Activated CD4-positive, alpha-beta T cell treated with anti-CD3 and anti-CD28 coated beads for 36 hours (primary cell): ENCODE data around the gene LZIC. TPM values are rescaled to one million over a fixed set of nuclear protein-coding genes. Genes with fewer than 3 reads are reported as not detected.

Source experiments
- ATAC-seq: fragments of 200-7000 bp; cut with Tn5 transposase; one replicate; pipeline ENCODE4 v1.10.0; 2021; ENCODE audit warnings: mild to moderate bottlenecking, moderate library complexity
- CTCF ChIA-PET: fragments of 350-600 bp; sonication (Branson Sonifier 250); formaldehyde crosslinking; loops from one replicate; lab custom pipeline; 2021; ENCODE audit warnings: antibody characterized with exemption; lab: Charles Lee
- POLR2A ChIA-PET: fragments of 350-600 bp; sonication (Branson Sonifier 250); formaldehyde crosslinking; loops from one replicate; lab custom pipeline; 2021; ENCODE audit warnings: antibody characterized with exemption, inconsistent platforms; lab: Charles Lee
- DNase-seq: peaks from one replicate; pipeline ENCODE4 v3.0.0-alpha.2; 2020
- H3K27ac Mint-ChIP-seq: one replicate; pipeline ENCODE4 v1.8.0; 2021; ENCODE audit warnings: mixed read lengths
- H3K27me3 Mint-ChIP-seq: one replicate; pipeline ENCODE4 v1.8.0; 2021; ENCODE audit warnings: mixed read lengths
- H3K36me3 Mint-ChIP-seq: one replicate; pipeline ENCODE4 v1.8.0; 2021; ENCODE audit warnings: low read depth, mixed read lengths
- H3K4me1 Mint-ChIP-seq: one replicate; pipeline ENCODE4 v1.8.0; 2021; ENCODE audit warnings: mixed read lengths
- H3K4me3 Mint-ChIP-seq: one replicate; pipeline ENCODE4 v1.8.0; 2021; ENCODE audit warnings: mild to moderate bottlenecking, moderate library complexity, mixed read lengths
- H3K9me3 Mint-ChIP-seq: one replicate; pipeline ENCODE4 v1.8.0; 2021; ENCODE audit warnings: low read depth, mixed read lengths
- intact Hi-C, 2 experiments: fragments of 100-400 bp; cut with DNase I in 1 of 2; cut with micrococcal nuclease in 1 of 2; formaldehyde crosslinking; loops; one replicate each; pipeline versions ENCODE4 v1.14.2 to v1.15.1; 2022 to 2024; cut with DNase I, micrococcal nuclease
- microRNA-seq: library from miRNA; unstranded; fragments of <30 nt; microRNA quantifications from one replicate; pipeline ENCODE4 v1.2.0, GENCODE V29; 2021; ENCODE audit warnings: borderline replicate concordance
- total RNA-seq, 2 experiments: library from RNA; stranded (reverse); gene quantifications; one replicate each; pipeline ENCODE4 v1.2.3, GENCODE V29; 2021

The LZIC gene
- total RNA-seq, 2 experiments from 2014 or later: 23.4 to 32.0 TPM

DNA sequence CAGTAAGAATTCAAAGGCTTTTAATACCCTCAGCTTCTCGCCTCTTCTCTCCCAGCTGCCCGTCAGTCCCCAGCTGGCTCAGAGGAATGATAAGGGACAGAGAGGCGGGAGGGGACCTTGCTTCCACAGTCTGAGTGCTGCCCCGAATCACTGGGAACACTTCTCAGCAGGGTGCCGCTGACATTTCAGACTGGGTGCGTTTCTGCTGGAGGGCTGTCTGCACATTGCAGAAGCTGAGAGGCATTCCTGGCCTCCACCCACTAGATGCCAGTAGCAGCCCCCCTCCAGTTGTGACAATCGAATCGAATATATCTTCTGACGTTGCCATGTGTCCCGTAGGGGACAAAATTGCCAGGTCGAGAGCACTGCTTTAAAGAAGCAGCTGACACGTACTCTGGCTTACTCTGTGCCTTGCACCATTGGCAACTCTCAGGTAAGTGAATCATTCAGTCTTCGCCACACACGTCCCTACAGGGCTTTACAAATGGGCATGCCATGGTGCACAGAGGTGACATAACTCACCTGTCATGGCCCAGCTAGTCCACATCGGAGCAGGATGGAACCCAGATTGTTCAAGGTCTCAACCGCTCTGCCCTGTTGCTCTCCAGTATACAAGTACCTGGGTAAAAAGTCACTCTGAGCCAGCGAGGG is 57.0 kb downstream of the LZIC start:
- POLR2A ChIA-PET: no interaction called here
- H3K27me3 Mint-ChIP-seq: no peaks in the 10 kb centered on the region
- DNase-seq: no peak
- no peaks in the 10 kb centered on the region for H3K36me3 Mint-ChIP-seq
- H3K4me1 Mint-ChIP-seq: peaks cover 8% of the 10 kb centered on the region
- intact Hi-C loops: no loop called here
- no peak overlapping the region for H3K4me3 Mint-ChIP-seq
- no peak for ATAC-seq
- no peaks in the 10 kb centered on the region for H3K9me3 Mint-ChIP-seq
- CTCF ChIA-PET: interaction anchor here (1.0 kb wide), 1 partner anchor 56 kb away, joined by 3 read pairs; no protein-coding TSS in a partner anchor
- H3K27ac Mint-ChIP-seq: no peak overlapping the region

DNA sequence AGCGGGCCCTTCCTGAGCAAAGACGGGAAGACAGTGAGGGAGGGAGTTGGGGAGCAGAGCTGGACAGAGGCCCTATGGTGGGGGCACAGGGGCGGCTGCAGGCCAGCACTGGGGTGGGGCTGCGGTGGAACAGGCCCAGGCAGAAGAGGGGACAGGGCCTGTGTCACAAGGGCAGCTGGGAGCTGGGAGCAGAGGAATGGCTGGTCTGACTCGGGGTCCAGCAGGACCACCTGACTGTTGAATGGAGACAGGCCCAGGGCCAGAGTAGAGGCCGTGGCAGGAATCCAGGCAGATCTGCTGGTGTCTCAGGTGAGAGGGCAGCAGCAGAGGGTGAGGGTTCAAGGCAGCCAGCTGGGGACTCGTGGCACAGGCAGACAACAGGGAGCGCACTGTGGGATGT is 58.4 kb downstream of the LZIC start:
- no peak overlapping the region for H3K4me3 Mint-ChIP-seq
- H3K36me3 Mint-ChIP-seq: no peaks in the 10 kb centered on the region
- intact Hi-C loops: no loop called here
- H3K27me3 Mint-ChIP-seq: no peaks in the 10 kb centered on the region
- H3K4me1 Mint-ChIP-seq: peaks cover 8% of the 10 kb centered on the region
- POLR2A ChIA-PET: no interaction called here
- no peak overlapping the region for H3K27ac Mint-ChIP-seq
- CTCF ChIA-PET: interaction anchor here (1.4 kb wide), 1 partner anchor 11 kb away, joined by 5 read pairs; no protein-coding TSS in a partner anchor
- no peak for DNase-seq
- no peak for ATAC-seq
- H3K9me3 Mint-ChIP-seq: no peaks in the 10 kb centered on the region

DNA sequence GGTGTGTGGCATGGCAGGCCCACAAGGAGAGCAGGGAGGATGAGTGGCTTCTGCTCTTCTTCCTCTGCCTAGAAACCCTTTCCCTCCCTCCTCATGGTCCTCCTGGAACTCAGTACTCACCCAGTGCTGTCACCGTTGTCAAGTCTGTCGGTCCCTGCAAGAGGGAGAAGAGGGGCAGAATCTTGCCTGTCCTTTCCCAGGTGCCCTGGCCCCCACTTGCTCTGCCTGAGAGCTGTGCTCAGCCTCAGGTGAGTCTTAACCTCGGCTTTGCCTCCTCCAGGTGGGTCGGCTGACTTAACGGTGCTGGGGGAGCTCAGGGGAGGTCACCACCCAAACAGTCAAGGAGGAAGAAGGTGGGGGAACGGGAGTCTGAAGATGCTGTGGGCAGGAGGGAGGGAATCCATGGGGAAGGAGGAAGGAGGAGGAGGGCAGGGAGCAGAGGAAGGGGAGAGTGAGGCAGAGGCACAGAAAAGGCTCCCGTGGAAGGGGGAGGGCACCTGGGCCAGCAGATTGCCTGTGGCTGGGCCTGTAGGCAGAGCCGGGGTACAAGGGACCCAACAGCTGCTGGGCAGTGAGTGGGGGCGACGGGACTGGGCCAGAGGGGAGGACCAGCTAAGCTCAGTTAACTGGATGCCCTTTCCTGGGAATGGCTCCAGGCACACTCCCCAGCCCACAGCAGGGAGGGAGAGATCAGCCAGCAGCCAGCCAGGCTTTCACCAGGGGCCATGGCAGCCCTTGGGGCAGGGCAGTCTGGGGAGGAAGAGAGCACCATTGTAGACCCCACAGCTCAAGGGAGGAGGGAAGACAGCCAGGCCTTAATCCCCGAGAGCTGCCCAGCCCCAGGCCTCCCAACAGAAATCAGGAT is 59.4 kb downstream of the LZIC start:
- CTCF ChIA-PET: interaction anchor here (0.5 to 1.4 kb wide), 3 partner anchors 10 to 185 kb away, joined by 3 to 5 read pairs (median 3); no protein-coding TSS in a partner anchor
- H3K36me3 Mint-ChIP-seq: no peaks in the 10 kb centered on the region
- H3K27me3 Mint-ChIP-seq: no peaks in the 10 kb centered on the region
- ATAC-seq (no peak), DNase-seq (no peak)
- no peak overlapping the region for H3K27ac Mint-ChIP-seq
- POLR2A ChIA-PET: interaction anchor here (0.7 kb wide), 1 partner anchor 149 kb away, joined by 4 read pairs; the partner anchor contains the start of gene UBE4B
- intact Hi-C loops: no loop called here
- no peaks in the 10 kb centered on the region for H3K9me3 Mint-ChIP-seq
- peaks cover 8% of the 10 kb centered on the region for H3K4me1 Mint-ChIP-seq
- no peak overlapping the region for H3K4me3 Mint-ChIP-seq

DNA sequence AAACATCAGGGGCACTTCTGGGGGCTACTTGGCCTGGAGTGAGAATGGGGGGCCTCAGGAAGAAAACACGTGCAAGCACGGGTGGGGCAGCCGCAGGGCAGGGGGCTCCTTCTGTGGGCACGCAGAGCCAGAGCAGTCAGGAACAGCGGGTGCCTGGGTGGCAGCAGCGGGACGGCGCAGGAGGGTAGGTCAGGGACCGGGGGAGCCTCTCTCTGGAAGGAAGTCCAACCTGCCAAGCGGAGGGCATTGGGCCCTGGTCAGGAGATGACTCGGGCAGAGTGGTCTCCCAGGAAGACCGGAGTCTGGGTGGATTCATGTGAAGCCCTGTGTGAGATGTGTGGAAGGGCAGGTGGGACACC is 60.3 kb downstream of the LZIC start:
- CTCF ChIA-PET: interaction anchor here (0.5 kb wide), 1 partner anchor 19 kb away, joined by 3 read pairs; no protein-coding TSS in a partner anchor
- DNase-seq (no peak), ATAC-seq (no peak)
- Mint-ChIP-seq H3K9me3 (no peaks in the 10 kb centered on the region), H3K4me3 (no peak overlapping the region), H3K27me3 (no peaks in the 10 kb centered on the region), H3K36me3 (no peaks in the 10 kb centered on the region), H3K4me1 (peaks cover 8% of the 10 kb centered on the region), H3K27ac (no peak overlapping the region)
- intact Hi-C loops: no loop called here
- POLR2A ChIA-PET: no interaction called here

DNA sequence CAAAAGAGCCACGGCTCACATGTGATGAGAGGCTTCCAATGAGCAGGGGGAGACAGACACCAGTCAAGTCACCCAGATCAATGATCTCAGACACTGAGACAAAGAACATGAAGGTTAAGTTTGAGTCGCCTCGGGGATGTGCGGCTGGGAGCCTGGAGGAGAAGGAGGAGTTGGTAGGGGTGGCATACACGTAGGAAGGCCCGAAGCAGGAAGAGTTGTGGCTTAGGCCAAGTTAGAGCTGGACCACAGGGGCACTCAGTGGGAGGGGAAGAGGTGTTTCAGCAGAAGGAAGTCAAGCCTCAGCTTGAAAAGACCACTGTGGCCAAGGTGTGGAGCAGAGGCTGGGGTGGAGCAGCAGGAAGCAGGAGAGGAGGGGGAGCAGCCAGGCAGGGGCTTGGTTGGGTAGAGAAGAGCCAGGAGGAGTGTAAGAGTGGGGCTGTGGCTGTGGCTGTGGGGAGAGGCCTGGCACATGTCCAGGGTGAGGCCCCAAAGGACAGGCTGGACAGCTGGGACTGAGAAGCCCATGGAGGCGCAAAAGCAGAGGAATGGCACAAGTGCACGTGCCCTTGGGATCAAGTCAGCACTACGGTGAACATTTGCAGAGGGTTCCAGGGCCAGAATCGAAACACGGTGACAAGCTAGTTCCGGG is 60.8 kb downstream of the LZIC start:
- CTCF ChIA-PET: no interaction called here
- no peak for DNase-seq
- Mint-ChIP-seq H3K27ac (no peak overlapping the region), H3K4me3 (no peak overlapping the region), H3K9me3 (no peaks in the 10 kb centered on the region), H3K36me3 (no peaks in the 10 kb centered on the region), H3K4me1 (peaks cover 8% of the 10 kb centered on the region), H3K27me3 (no peaks in the 10 kb centered on the region)
- intact Hi-C loops: no loop called here
- peak; percentile 55 for ATAC-seq
- POLR2A ChIA-PET: no interaction called here

DNA sequence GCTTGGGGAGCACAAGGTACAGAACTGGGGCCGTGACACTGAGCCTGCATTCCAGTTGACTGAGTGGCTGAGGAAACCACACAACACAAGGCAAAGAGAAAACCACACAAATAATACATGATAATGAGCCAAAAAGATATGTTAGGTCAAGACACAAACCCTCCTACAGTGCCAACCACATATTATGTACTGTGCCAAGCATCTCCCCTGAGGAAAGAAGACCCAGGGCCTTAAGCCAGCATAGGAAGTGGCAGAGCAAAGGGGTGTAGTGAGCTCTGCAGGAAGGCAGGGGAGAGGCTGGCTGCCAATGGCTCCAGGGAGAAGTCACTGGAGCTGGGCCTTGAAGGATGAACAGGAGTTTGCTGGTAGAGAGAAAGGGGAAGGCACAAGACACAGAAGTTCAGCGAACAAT is 61.3 kb downstream of the LZIC start:
- H3K4me1 Mint-ChIP-seq: peaks cover 8% of the 10 kb centered on the region
- intact Hi-C loops: no loop called here
- no peaks in the 10 kb centered on the region for H3K9me3 Mint-ChIP-seq
- ChIA-PET POLR2A (no interaction called here), CTCF (interaction anchor here (0.7 kb wide), 1 partner anchor 56 kb away, joined by 4 read pairs; no protein-coding TSS in a partner anchor)
- no peak for ATAC-seq
- H3K27me3 Mint-ChIP-seq: no peaks in the 10 kb centered on the region
- H3K4me3 Mint-ChIP-seq: no peak overlapping the region
- DNase-seq: no peak
- no peaks in the 10 kb centered on the region for H3K36me3 Mint-ChIP-seq
- H3K27ac Mint-ChIP-seq: no peak overlapping the region

Small RNA genes within 50 kb of the gene (microRNA-seq; reads per million reads assigned to microRNA genes)
- gene MIR5697: 1.4 reads per million

Other genes starting within 250 kb of the LZIC start
- 10 to 100 TPM; 34.9 to 36.7 TPM for gene CLSTN1, start 119.4 kb downstream of the LZIC start, total RNA-seq
- 10 to 100 TPM in 1 of 2 experiments, 1 to 10 TPM in 1; 7.5 to 11.0 TPM for gene CTNNBIP1, start 33.1 kb downstream of the LZIC start, total RNA-seq
- 1 to 10 TPM; 7.3 to 8.5 TPM for gene NMNAT1, start 84 bp upstream of the LZIC start, total RNA-seq
- gene RBP7, start 53.8 kb upstream of the LZIC start, total RNA-seq: not detected
- gene UBE4B, start 89.6 kb upstream of the LZIC start, total RNA-seq: 10 to 100 TPM; 26.1 to 31.8 TPM